GM21447 (cell line): ENCODE data around the gene CYB561D1.

ENCODE experiments used
- ATAC-seq: cut with Tn5 transposase; IDR thresholded peaks from one replicate; pipeline ENCODE4 v1.9.1; 2021; ENCODE audit not compliant: unreplicated experiment

Gene CYB561D1

DNA sequence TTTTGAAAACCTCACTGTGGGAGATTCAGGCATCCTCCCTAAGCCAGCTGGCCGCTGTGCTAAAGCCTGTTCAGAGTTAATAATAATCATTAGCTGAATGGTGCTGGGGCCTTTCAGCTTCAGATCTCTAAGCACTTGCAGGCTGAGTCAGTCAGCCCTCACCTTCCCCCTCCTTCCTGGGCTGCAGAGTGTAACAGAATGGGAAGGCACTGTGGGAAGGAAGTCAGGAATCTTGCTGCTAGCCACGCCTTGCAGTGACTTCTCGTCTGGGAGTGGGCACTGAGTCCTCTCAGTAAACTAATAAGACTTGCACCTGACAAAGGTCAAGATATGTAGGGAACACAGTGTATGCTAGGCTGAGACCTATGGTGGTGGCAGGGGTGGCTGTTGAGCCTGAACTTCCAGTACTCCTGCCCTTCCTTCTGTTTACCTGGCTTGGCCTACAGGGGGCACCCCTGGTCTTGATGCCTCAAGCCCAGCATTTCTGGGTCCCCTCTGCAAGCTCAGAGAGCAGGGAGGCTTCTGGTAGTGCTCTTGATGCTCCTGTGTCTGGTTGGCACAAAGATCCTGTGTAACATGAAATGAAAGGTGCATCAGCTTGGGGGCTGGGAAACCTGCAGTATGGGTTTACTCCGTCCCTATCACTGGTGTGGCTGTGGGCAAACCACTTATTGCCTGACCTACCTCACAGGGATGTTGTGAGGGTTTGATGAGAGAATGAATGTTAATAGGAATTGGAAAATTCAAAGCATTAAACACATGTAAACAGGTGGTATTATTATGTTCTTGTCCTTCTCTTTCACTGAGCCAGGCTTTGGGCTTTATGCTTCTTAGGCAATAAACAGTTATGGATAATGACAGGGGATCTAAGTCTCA lies 6.0 kb downstream of the CYB561D1 start:
- ATAC-seq, result no peak

- no peak for ATAC-seq
Observed at GRCh38 chr1:109500941-109501381, 7.1 kb downstream of the CYB561D1 start.

DNA sequence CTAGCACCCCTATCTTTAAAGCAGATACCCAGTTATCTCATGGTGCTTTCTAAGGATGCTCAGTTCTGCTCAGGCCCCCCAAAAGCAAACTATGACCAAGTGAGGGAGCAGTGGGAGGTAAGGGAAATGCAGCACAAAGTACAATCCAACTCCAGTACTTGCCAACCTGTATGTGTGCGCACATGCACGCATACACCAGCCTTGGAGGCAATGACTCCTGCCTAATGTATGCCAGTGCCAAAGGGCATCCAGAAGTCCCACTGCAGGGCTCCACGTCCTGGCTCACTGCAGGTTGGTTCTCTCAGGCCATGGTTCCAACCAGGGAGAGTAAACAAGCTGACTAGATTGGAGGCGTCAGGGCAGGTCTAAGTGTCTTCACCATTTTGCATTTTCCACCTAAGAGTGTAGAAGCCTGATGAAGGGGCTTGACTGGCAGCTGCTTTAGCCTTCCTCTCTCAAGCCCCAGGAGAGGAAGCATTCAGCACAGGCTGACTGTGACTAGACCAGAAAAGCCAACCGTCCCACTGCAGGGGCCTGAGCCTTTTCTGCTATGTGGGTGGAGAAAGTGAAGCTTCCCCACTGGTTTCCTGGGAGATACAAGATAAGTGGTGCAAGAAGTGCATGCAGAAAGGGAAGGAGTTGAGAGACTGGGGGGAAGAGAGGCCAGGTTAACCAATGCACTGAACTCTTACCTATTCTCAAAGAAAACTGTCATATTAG lies 7.9 kb downstream of the CYB561D1 start:
- no peak for ATAC-seq

- ATAC-seq, result no peak
Observed at GRCh38 chr1:109502364-109502851, 8.5 kb downstream of the CYB561D1 start.

DNA sequence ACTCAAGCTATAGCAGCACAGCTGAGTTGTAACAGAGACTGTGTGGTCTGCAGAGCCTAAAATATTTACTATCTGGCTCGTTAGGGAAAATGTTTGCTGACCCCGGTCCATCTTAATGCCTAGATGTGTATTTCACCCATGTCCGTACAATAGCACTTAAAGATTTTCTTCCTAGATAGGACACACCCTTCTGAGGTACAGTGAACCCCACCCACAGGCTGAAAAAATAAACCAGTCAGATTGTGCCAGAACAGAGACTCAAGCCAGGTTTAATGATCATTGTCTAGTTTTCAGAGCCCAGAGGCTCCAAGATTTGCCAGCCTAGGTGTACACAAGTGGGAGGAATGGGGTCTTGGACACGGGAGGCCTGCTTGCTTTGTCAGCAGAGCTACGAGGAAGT lies 10.0 kb downstream of the CYB561D1 start:
- ATAC-seq, result no peak

- no peak for ATAC-seq
Observed at GRCh38 chr1:109504974-109505373, 11.1 kb downstream of the CYB561D1 start.

DNA sequence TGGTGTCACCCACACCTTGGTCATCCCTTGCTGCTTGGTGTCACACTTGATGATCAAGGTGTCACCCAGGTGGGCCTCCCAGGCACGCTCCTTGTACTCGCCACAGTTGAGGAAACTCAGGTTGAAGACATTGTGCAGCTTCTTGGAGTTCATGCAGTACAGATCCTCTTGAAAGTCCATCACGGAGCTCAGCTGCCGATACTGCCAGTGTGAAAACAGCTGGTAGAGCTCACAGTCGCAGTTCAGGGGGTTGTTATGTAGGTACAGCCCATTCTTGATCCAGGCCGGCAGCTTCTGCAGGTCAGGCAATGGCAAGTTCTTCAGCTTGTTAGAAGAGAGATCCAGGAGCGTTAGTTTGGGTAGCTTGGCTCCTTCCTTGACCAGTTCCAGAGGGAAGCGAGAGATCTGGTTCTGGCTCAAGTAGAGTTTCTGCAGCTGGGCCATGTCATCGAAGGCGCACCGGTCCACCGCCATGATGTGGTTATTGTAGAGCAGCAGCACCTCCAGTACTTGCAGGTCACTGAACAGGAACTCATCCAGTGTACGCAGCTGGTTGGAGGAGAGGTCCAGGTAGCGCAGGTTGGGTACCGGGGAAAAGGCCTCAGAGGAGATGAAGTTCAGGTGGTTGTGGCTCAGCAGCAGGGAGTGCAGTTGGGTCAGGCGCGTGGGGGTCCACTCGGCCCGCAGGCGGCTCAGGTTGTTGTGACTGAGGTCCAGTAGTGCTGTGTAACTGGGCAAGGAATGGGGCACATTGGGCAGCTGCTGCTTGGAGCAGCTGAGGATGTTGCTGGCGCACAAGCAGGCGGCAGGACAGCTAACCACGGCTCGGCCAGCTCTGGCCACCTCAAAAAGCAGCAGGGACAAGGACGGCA lies 14.3 kb downstream of the CYB561D1 start:
- no peak for ATAC-seq

GRCh38 chr1:109508873-109509175 lies 14.9 kb downstream of the CYB561D1 start:
- ATAC-seq, result no peak

DNA sequence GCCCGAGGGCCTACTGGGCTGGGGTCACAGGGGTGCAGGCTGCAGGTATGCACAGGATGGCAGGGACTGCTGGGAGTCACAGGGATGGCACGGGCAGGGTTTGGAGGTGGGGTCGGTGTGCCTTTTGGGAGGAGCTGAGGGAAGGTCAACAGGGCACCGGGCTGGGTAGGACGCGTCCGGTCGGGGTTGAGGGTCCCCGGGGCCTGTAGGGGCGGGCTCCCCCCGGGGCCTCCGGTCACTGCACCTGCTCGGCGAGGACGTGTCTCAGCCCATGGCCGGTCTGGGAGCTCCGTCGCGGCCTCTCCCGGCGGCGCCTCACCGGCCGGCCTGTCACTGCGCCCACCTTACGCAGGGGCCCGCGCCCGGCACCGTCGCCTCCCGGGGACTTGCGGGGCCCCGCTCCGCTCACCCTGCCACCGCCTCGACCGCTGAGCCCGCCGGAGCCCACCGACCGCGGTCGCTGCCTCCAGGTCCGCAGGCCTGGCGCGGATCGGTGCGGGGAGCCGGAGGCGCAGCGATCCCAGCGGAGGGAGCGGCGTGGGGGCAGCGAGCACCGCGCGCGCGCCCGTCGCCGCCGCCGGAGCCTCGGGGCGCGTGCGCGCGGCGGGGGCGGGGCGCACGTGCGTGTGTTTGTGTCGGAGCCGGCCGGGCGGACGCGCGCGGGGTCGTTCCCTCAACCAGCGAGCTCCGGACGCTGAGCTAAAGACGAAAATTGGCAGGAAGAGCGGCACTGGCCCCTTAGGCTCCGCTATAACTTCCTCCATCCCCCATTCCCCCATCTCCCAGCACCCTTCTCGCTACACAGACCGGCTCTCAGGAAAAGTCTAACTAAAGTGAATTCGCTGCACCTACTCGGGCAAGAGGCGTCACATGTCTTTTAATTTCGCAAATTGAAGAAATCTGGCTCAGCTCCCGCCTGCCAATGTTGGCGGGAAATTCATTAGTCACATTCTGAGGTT lies 15.6 kb downstream of the CYB561D1 start, which contains the start of gene AMIGO1:
Gene AMIGO1, minus strand, starts transcription at position 552 of the 959 bp plus-strand sequence. CDS start 815 bp downstream, outside the sequence.
- no peak for ATAC-seq

GRCh38 chr1:109513110-109513710 lies 19.3 kb downstream of the CYB561D1 start:
- no peak for ATAC-seq

DNA sequence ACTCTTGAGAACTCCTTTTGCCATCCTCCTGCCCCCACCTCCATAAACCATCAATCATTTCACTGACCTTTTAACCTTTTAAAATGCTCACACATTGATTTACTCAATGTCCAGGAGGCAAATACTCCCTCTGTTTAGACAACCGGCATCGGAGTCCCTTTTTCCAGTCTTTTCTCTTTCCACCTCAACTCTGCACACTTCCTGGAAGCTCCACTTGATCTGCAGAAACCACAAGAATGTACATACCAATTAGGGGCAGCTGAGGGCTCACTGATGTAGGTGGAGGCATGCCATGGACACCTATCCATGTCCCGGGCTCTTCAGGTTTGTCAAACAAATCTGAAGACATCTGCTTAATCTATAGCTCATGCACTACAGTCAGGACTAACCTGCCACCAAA lies 21.0 kb downstream of the CYB561D1 start:
- no peak for ATAC-seq

DNA sequence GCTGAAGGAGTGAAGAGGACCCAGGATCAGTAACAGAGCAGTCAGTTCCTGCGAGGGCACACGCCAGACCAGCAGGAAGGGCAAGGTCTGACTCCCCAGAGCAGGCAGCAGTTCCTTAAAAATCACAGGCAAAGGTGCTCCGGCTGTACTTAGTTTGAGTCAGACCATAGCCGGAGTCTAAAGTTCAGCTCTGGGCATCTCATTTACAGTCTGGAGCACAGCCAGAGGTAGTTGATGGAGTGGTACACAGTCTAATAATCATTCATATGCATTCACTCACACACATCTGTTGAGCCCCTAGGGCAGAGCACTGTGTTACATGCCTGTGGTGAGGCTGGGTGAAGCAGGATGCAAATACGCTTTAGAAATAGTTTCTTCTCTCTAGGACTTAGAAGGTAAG lies 23.0 kb downstream of the CYB561D1 start:
- ATAC-seq, result no peak

DNA sequence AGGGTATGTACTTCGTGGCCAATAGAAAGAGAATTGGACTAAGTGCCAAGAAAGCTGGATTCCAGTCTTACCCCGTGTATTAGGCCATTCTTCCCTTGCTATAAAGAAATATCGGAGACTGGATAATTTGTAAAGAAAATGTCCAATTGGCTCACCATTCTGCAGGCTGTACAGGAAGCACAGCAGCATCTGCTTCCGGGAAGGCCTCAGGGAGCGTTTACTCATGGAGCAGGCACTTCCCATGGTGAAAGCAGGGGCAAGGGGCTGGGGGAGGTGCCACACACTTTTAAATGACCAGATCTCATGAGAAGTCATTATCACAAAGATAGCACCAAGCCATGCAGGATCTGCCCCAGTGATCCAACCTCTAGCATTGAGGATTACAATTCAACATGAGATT lies 23.4 kb downstream of the CYB561D1 start:
- no peak for ATAC-seq

- no peak for ATAC-seq
Observed at GRCh38 chr1:109521002-109521951, 27.4 kb downstream of the CYB561D1 start.

GRCh38 chr1:109522026-109522425 lies 28.1 kb downstream of the CYB561D1 start:
- ATAC-seq, result no peak

- ATAC-seq, result no peak
Observed at GRCh38 chr1:109523706-109524105, 29.8 kb downstream of the CYB561D1 start.

DNA sequence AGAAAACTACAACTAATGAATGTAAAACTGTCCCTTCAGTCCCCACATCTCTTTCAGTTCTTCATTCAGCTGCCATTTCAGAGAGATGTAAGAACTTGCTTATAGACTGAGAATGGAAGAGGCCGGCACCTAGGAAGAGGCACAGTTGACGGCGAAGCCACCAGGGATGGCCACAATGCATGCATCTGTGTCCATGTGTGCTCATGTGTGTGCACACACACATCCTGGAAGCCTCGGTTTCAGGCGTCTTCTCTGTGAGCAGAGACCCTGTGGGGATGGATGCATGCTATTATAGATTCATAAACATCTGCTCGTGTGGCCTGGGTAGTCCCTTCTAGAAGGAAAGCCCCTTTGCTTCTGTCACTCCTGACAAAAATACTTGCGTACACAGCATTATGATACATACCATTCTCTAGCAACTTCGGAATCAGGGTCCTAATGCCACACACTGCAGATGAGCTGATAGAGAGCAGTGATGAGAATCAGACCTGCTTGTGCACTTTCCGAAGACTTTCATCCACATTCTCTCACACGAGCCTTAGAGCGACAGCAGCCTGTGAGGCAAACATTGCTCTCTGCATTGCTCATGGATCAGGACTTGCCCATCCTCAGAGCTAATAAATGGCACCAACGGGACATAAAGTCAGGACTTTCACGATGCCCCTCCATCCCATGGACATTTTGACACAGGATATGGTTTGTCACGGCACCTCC lies 33.4 kb downstream of the CYB561D1 start:
- ATAC-seq, result no peak
